COLO668 (cell line): ENCODE data around the gene CAMSAP1.
A peak's percentile ranks its signal among the peaks of the same experiment; 100 is the strongest.
"Not testable (repeated sequence)": the region's sequence is repeated elsewhere in the genome, so short reads cannot be mapped to it uniquely, and the experiment has no call there.

ENCODE experiments used
- DNase-seq: peaks from one replicate; lab custom pipeline; 2025; ENCODE audit not compliant: unreplicated experiment; lab: John Stamatoyannopoulos, UW

The CAMSAP1 gene

GRCh38 chr9:135901031-135901758, 6.2 kb downstream of the CAMSAP1 start:
- DNase-seq = no peak

DNA sequence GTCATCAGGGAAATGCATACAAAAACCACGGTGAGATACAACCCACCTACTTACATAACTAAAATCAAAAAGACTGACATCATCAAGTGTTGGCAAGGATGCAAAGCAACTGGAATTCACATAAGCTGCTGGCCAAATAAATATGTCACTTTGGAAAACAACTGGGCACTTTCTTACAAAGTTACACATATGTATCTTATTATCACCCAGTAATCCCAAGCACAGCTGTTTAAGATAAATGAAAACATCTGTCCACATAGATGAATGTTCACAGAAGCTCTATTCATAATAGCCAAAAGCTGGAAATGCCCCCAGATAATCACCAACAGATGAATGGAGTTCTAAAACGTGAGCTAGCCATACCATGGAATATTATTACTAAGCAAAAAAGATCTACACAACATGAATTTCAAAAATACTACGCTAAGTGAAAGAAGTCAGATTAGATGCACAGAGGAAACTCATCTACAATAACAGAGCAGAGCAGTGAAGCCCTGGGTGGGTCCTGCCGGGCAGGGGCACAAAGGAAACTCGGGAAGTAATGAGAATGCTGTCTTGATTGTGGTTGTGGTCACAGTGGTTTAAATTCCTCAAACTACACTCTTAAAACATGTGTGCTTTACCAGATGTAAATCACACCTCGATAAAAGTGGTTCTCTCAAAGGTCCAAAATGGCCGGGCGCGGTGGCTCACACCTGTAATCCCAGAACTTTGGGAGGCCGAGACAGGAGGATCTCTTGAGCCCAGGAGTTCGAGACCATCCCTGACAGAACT, 8.5 kb downstream of the CAMSAP1 start:
- no peak for DNase-seq

- no peak for DNase-seq
Observed at GRCh38 chr9:135896626-135897025, 10.7 kb downstream of the CAMSAP1 start.

DNA sequence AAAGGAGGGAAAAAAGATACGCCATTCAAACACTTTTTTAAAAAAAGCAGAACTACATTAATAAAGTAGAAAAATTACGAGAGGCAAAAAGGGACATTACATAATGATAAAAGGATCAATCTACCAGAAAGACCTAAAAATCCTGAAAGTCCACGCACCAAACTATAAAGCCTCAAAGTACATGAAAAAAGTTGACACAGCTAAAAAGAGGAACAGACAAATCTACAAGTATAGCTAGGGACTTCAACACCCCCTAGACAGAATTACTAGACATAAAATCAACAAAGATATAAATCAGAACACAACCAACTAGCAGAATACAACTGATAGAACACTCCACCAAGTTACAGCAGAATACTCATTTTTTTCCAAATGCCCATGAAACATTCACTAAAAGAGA, 11.1 kb downstream of the CAMSAP1 start:
- no peak for DNase-seq

GRCh38 chr9:135895202-135895848, 12.0 kb downstream of the CAMSAP1 start:
- no peak for DNase-seq

- DNase-seq = no peak
Observed at GRCh38 chr9:135893104-135893503, 14.2 kb downstream of the CAMSAP1 start.

DNA sequence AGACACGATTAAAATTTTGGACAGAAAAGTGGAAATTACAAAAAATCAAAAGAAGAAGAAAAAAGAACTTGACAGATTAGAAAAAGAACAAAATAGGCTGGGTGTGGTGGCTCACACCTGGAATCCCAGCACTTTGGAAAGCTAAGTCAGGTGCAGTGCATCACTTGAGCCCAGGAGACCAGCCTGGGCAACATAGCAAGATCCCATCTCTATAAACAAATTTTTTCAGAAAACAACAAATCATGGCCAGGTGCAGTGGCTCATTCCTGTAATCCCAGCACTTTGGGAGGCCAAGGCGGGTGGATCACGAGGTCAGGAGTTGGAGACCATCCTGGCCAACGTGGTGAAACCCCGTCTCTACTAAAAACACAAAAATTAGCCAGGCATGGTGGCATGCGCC, 15.0 kb downstream of the CAMSAP1 start:
- DNase-seq = not testable (repeated sequence)

GRCh38 chr9:135891027-135891631, 16.2 kb downstream of the CAMSAP1 start:
- DNase-seq = no peak

DNA sequence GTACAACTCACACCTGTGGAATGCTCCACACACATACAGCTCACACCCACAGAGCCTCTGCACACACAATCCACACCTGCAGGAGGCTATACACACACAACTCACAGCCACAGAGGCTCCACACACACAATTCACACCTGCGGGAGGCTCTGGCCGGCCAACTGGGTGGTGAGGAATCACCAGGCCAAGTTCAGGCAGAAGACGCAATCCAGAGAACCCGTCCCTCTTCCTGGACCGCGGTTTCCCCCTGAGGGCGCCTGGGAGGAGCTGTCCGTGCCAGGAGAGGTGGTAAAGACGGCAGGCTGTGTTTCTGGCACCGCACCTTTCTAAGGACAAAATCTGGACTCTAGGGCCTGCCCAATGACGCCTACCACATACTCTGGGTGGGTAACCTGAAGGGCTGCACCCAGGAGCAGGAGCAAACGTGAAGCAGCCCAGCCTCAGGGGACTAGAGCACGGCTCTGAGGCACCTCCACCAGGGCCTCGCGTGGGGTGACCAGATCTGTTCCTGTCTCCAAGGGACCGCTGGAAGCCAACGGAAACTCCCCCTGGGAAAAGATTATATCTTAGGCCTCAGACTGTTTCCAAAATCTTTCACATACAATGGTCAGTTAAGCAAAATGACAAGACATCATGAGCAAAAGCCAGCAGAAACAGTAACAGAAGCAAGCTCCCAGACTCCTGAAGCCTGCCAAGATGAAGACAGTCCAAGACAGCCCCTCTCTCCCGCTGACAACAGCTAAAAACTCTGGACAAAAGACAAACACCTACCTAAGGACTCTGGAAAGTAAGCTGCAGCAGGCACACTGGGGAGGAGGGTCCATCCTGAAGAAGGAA, 16.9 kb downstream of the CAMSAP1 start:
- no peak for DNase-seq

- no peak for DNase-seq
Observed at GRCh38 chr9:135889564-135890189, 17.7 kb downstream of the CAMSAP1 start.

- DNase-seq = peak; percentile 72
Observed at GRCh38 chr9:135888766-135889394, 18.5 kb downstream of the CAMSAP1 start.

- DNase-seq = peak; percentile 54
Observed at GRCh38 chr9:135888126-135888765, 19.1 kb downstream of the CAMSAP1 start.

- peak; percentile 13 for DNase-seq
Observed at GRCh38 chr9:135887585-135888050, 19.7 kb downstream of the CAMSAP1 start.

DNA sequence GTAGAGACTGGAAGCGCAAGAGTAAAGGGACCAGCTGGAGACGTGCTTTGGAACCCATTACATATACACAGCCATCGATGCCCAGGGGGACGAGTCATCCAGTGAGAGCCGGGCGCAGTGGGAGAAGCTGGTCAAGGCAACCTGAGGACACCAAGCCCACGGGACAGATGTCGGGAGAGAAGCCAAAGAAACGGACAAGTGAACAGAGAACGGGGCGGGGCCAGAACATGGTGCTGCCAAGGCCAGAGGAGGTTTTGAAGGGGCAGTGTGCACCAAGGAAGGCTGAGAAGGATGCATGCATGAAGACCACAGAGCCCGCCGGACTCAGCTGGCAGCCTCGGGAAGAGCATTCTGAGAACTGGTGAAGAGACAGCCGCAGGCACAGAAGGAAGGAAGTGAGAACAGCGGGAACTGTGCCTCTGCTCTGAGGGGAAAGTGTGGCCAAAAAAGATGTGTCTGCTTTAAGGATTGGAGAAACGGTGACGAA, 20.3 kb downstream of the CAMSAP1 start:
- DNase-seq = no peak

DNA sequence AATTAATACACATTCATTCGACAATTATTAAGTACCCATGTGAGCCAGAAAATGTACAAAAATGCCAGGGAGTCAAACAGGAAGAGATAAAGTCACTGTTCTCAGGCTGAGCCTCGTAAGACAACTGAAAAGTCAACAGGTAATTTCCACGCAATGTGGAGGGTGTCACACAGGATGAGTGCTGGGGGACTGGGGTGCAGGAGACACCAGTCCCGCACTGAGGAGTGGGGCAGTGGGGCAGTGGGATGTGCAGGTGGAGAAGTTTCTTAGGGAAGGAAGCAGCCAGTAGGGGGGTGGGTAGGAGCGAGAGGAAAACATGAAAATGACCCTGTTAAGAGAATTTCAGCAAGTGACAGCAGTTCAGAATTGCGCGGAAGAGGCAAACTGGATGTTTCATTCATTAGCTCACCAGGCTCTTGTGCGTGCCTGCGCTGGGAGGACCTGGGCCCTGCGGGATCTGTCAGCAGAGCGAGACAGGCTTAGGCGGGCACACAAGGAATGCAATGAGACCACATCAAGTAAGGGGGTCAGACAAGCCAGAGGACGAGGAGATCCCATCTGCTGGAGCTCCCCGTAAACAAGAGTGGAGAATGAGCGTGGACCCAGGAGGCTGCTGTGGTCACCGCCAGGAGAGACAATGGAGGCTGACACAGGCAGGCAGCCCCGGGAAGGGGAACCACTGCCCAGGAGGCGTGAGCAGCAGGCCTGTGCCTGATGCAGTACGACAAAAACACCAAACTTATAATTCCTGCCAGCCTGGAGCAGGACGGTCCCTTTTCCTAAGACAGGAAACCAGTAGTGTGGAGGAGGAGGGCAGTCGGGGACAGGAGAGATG, 21.0 kb downstream of the CAMSAP1 start:
- DNase-seq = no peak

GRCh38 chr9:135885100-135885853, 22.1 kb downstream of the CAMSAP1 start:
- no peak for DNase-seq

GRCh38 chr9:135884328-135885035, 22.9 kb downstream of the CAMSAP1 start:
- peak; percentile 6 for DNase-seq
